Measurements from ENCODE around the gene CDH11.

DNA sequence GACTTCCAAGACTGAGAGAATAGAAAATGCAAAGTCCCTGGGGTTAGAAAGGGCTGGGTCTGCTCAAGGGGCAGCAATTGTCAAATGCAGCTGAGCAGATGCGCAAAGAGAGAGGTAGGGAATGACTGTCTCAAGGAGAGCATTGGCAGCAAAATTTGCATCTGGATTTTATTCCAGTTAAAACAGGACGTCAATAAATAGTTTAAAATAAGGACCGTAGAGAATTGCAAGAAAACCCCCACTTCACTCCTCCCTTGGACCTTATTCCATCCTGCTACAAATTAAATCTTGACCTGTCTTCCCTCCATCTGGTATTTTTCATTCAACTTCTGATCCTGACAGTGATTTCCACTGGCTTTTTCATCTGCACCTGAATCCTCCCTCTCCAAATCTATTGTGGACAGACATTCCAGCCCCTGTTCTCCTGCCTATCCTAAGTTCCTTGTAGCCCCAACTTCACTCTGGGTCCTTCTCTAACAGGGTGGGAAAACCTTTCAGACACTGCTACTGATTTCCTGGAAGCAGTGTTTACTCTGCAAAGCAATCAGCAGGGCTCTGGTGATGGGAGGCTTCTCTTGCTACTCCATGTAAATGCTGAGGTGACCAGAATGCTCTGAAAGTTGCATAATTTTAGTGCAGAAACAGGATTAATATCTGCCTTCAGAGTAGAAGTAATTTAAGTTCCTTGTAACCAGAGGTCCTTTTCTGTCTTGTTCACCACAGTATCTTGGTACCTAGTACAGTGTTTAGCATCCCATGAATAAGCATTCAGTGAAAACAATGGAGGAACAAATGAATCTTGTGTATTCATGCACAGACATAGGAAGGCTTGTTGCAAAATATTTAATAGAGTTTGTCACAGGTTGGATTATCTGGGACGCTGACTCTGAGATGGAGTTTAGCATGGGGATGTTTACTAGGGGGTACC lies 79.2 kb downstream of the CDH11 start:
- TF ChIP-seq, protein P1, sequence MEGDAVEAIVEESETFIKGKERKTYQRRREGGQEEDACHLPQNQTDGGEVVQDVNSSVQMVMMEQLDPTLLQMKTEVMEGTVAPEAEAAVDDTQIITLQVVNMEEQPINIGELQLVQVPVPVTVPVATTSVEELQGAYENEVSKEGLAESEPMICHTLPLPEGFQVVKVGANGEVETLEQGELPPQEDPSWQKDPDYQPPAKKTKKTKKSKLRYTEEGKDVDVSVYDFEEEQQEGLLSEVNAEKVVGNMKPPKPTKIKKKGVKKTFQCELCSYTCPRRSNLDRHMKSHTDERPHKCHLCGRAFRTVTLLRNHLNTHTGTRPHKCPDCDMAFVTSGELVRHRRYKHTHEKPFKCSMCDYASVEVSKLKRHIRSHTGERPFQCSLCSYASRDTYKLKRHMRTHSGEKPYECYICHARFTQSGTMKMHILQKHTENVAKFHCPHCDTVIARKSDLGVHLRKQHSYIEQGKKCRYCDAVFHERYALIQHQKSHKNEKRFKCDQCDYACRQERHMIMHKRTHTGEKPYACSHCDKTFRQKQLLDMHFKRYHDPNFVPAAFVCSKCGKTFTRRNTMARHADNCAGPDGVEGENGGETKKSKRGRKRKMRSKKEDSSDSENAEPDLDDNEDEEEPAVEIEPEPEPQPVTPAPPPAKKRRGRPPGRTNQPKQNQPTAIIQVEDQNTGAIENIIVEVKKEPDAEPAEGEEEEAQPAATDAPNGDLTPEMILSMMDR (IDR thresholded peaks at IDR 0.05; ENCODE audit: low read depth, low read length) = no peak
- TF ChIP-seq EZH2phosphoT487 (IDR thresholded peaks at IDR 0.05; ENCODE audit: low read depth) = no peak
